Prostate gland (tissue), 2 donors: ENCODE data around the gene GPS2.
A peak's percentile ranks its signal among the peaks of the same experiment; 100 is the strongest.

Experiments
- POLR2A ChIP-seq: fragments of 450-650 bp; IDR thresholded peaks from one replicate; pipeline ENCODE4 v1.6.1; 2016; ENCODE audit warnings: antibody characterized with exemption, mild to moderate bottlenecking
- TF ChIP-seq, protein P1 (sequence below), 4 experiments: fragments of 200-600 bp in 2 of 4; fragments of 450-650 bp in 2 of 4; sonication (generic) in 2 of 4; IDR thresholded peaks; 1 replicate in 3 of 4; 2 replicates in 1 of 4; pipeline ENCODE4 v1.5.1; 2016 to 2019; ENCODE audit warnings: antibody characterized with exemption in 4 of 4, mild to moderate bottlenecking in 2 of 4, moderate library complexity in 2 of 4

DNA sequence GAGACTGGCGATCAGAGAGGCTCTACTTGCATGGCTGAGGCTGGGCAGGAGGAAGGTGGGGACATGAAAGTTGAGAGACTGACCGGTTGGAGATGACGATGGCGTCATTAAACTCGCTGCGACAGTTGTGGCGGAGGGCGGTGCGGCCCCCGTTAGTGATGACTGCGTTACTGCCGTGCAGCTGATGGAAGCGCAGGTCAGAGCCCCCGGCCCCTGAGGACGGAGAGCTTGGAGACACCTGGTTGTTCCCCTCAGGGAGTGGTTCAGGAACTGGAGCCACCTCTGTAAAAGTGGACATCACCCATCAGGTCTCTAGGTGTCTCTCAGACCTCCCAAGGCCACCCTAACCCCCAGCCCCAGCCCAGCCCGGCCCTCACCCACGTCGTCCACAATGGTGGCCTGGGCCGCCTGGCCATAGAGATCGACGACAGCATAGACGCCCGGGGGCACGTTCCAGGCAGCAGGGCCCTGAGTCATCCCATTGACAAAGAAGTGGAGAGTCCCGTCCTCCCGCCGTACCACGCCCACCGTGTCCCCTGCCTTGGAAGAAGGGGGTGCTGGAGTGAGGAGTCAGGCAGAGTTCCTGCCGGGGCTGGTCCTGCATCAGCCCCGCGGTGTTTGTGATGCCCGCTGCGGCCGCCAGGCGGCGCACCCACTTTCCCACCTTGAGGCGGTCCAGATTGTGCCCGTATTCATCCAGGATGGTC, 8.7 kb upstream of the GPS2 start:
- TF ChIP-seq, protein P1, sequence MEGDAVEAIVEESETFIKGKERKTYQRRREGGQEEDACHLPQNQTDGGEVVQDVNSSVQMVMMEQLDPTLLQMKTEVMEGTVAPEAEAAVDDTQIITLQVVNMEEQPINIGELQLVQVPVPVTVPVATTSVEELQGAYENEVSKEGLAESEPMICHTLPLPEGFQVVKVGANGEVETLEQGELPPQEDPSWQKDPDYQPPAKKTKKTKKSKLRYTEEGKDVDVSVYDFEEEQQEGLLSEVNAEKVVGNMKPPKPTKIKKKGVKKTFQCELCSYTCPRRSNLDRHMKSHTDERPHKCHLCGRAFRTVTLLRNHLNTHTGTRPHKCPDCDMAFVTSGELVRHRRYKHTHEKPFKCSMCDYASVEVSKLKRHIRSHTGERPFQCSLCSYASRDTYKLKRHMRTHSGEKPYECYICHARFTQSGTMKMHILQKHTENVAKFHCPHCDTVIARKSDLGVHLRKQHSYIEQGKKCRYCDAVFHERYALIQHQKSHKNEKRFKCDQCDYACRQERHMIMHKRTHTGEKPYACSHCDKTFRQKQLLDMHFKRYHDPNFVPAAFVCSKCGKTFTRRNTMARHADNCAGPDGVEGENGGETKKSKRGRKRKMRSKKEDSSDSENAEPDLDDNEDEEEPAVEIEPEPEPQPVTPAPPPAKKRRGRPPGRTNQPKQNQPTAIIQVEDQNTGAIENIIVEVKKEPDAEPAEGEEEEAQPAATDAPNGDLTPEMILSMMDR (IDR thresholded peaks at IDR 0.05) = peak; percentile 74 to 78 (median 76)
- TF ChIP-seq POLR2A = no peak
